Measurements from ENCODE around the gene ERBIN. TPM values are rescaled to one million over a fixed set of nuclear protein-coding genes. Genes with fewer than 3 reads are reported as not detected.

ERBIN gene
- total and polyA plus RNA-seq, 2 experiments from 2014 or later: 46.4 to 112 TPM

DNA sequence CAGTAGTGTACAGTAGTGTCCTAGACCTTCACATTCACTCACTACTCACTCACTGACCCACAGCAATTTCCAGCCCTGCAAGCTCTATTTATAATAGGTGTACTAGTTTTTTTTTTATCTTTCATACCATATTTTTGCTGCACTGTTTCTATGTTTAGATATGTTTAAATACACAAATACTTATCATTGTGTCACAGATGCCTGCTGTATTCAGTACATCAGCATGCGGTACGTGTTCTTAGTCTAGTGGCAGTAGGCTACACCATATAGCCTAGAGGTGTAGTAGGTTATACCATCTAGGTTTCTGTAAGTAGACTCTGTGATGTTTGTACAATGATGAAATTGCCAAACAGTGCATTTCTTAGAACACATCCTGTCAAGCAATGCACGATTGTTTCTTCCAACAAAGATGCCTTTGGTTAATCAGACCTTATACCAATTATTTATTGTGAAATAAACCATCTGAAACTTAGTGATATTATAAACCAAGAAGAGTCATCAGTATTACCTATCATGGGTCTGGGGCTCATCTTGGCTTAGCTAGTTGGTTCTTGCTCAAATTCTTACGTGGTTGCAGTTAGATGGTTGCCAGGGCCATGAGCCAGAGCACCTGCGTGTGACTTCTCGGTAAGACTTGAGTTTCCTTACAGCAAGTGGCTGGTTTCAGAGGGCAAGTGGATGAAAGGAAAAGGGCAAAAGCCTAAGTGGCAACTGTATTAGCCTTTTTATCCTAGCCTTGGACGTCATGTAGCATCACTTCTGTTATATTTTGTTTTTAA is 41.1 kb downstream of the ERBIN start:
- TF ChIP-seq EZH2phosphoT487 (IDR thresholded peaks at IDR 0.05; ENCODE audit: insufficient read depth, low read depth) (no peak), EZH2 (IDR thresholded peaks at IDR 0.05; ENCODE audit: insufficient read depth, poor library complexity, severe bottlenecking) (no peak)
- Histone ChIP-seq H3K27ac (no peak overlapping the region), H3K9me2 (ENCODE audit: insufficient read depth) (no peaks in the 10 kb centered on the region), H3K9ac (no peak overlapping the region), H3K4me3 (no peak overlapping the region), H2AFZ (no peak overlapping the region), H3K79me2 (ENCODE audit: insufficient read depth) (peaks cover 100% of the 10 kb centered on the region), H3K4me1 (ENCODE audit: insufficient read depth) (peaks cover 52% of the 10 kb centered on the region), H4K20me1 (ENCODE audit: insufficient read depth) (peaks cover 71% of the 10 kb centered on the region), H3K27me3 (replicated peaks; ENCODE audit: insufficient read depth) (no peaks in the 10 kb centered on the region), H3K4me2 (ENCODE audit: unreplicated experiment) (no peak overlapping the region), H3K9me3 (ENCODE audit: low read depth) (no peaks in the 10 kb centered on the region), H3K36me3 (ENCODE audit: low read depth) (0 out of 2 replicates have a peak, but pooled peaks cover 9% of the 10 kb centered on the region), H3F3A (ENCODE audit: insufficient read depth) (peaks cover 41% of the 10 kb centered on the region)
- in situ Hi-C loops (cut with MboI): no loop called here
- no peak for DNase-seq
- WGBS, 2 experiments (ENCODE audit: low coverage in 1 of 2, low lambda C conversion rate in 2 of 2, missing lambda C conversion rate in 2 of 2): 85 to 90% methylated on average over 7 of the region's 7 CpGs

DNA sequence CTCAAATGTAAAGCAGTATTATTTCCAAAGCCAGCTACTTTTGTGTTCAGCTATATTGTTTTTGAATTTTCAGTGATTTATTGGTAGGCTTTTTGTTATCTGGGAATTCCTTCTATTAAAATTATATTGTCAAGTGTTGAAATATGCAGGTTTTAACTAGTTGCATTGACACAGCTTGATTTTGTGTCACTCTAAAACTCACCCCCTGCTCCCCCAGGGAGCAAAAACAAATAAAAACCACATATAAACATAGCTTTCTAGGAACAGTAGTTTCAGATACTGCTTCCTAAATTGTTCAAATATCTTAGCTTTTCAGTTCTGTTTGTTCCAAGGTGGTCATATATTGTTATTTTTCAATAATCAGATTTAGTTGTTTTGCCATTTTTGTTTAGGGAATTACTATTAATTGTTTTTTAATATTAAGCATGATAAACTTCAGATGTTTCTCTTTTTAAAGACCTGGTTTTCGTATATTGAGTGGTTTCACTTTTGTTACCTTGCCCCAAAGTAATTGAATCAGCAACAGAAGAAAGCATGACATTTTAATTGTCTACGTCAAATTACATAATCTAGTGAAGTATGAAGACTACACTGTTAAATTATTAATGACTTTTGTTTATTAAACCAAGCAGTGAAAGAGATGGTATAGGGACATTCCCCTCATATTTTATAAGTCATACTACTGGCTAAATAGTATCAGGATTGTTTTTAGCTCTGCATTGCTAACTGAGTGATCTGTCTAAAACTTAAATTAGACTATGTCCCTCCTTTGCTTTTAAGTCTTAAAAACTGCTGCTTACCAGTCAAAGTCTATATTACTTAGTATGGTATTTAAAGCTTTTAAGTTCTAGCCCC is 43.4 kb downstream of the ERBIN start:
- in situ Hi-C loops (cut with MboI): no loop called here
- WGBS, 2 experiments (ENCODE audit: low coverage in 1 of 2, low lambda C conversion rate in 2 of 2, missing lambda C conversion rate in 2 of 2): 35 to 55% methylated on average over 2 of the region's 2 CpGs

DNA sequence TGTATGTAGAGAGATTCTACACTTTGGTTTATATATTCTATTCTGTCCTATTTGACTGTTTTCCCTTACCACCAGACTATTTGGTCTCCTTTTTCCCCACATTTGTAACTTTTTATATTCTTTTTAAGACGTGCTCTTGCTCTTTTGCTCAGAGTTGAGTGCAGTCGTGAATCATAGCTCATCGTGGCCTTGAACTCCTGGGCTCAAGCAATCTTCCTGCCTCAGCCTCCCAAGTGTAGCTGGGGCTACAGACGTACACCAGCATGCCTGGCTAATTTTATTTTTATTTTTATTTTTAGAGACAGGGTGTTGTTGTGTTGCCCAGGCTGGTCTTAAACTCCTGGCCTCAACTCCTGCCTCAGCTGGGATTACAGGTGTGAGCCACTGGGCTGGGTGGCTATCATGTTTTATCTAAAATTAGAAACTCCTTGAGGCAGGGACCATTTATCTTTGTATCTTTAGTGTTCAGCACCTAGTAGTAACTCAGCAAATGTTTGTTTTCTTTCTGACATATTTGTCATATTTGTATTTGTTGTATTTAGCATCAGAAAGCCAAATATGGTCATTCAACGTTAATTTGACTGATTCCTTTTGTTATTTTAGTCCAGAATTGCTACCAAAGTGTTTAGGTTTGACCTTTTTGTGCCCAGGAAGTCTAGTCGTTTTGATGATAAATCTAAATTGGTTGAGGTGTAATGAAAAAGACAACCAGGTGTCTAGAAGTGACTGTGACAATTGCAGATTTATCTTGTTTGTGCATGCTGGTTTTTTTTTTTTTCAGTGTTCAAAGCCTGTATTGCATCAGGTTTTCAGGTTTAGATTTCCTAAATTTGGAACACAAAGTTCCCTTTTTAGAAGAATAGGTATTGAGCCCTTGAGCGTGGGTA is 44.3 kb downstream of the ERBIN start:
- Histone ChIP-seq H2AFZ (no peak overlapping the region), H3K9ac (no peak overlapping the region), H3K27ac (0 out of 2 replicates have a peak overlapping the region, but pooled peaks have one; percentile 4), H4K20me1 (ENCODE audit: insufficient read depth) (peaks cover 76% of the 10 kb centered on the region), H3K36me3 (ENCODE audit: low read depth) (0 out of 2 replicates have a peak, but pooled peaks cover 7% of the 10 kb centered on the region), H3K79me2 (ENCODE audit: insufficient read depth) (peaks cover 100% of the 10 kb centered on the region), H3K4me1 (ENCODE audit: insufficient read depth) (peaks cover 37% of the 10 kb centered on the region), H3K9me2 (ENCODE audit: insufficient read depth) (no peaks in the 10 kb centered on the region), H3K4me3 (peak overlapping the region; percentile 24; the same call in 1 of the 2 replicates), H3K4me2 (ENCODE audit: unreplicated experiment) (peak overlapping the region; percentile 46), H3F3A (ENCODE audit: insufficient read depth) (peaks cover 38% of the 10 kb centered on the region; the same call in 1 of the 2 replicates), H3K27me3 (replicated peaks; ENCODE audit: insufficient read depth) (no peaks in the 10 kb centered on the region), H3K9me3 (ENCODE audit: low read depth) (no peaks in the 10 kb centered on the region)
- WGBS, 2 experiments (ENCODE audit: low coverage in 1 of 2, low lambda C conversion rate in 2 of 2, missing lambda C conversion rate in 2 of 2): 51 to 56% methylated on average over 7 of the region's 7 CpGs
- TF ChIP-seq EZH2phosphoT487 (IDR thresholded peaks at IDR 0.05; ENCODE audit: insufficient read depth, low read depth): no peak
- no peak for TF ChIP-seq EZH2 (IDR thresholded peaks at IDR 0.05; ENCODE audit: insufficient read depth, poor library complexity, severe bottlenecking)
- in situ Hi-C loops (cut with MboI): no loop called here
- peak; percentile 28 for DNase-seq

More for the DNA sequence above, 43.4 kb downstream of the ERBIN start:
- Histone ChIP-seq H3K27ac (peak overlapping the region; percentile 11), H3F3A (ENCODE audit: insufficient read depth) (peaks cover 37% of the 10 kb centered on the region; the same call in 1 of the 2 replicates), H3K9ac (no peak overlapping the region; the same call in 1 of the 2 replicates), H3K79me2 (ENCODE audit: insufficient read depth) (peaks cover 100% of the 10 kb centered on the region), H3K36me3 (ENCODE audit: low read depth) (0 out of 2 replicates have a peak, but pooled peaks cover 9% of the 10 kb centered on the region), H3K4me1 (ENCODE audit: insufficient read depth) (peaks cover 40% of the 10 kb centered on the region), H4K20me1 (ENCODE audit: insufficient read depth) (peaks cover 74% of the 10 kb centered on the region), H3K9me2 (ENCODE audit: insufficient read depth) (no peaks in the 10 kb centered on the region), H3K9me3 (ENCODE audit: low read depth) (no peaks in the 10 kb centered on the region), H3K4me3 (peak overlapping the region; percentile 24), H2AFZ (no peak overlapping the region), H3K4me2 (ENCODE audit: unreplicated experiment) (peak overlapping the region; percentile 46), H3K27me3 (replicated peaks; ENCODE audit: insufficient read depth) (no peaks in the 10 kb centered on the region)
- no peak for TF ChIP-seq EZH2phosphoT487 (IDR thresholded peaks at IDR 0.05; ENCODE audit: insufficient read depth, low read depth)
- no peak for TF ChIP-seq EZH2 (IDR thresholded peaks at IDR 0.05; ENCODE audit: insufficient read depth, poor library complexity, severe bottlenecking)
- no peak for DNase-seq

Data from GM23248 (cell line).